Right atrium auricular region (tissue), 2 donors: ENCODE data around the gene GALNT10. TPM values are rescaled to one million over a fixed set of nuclear protein-coding genes. Genes with fewer than 3 reads are reported as not detected.
A peak's percentile ranks its signal among the peaks of the same experiment; 100 is the strongest.

Source experiments
- DNase-seq: peaks from one replicate; pipeline ENCODE4 v3.0.0-alpha.2; 2019; ENCODE audit warnings: low spot score
- H3K27ac ChIP-seq, 2 donors: fragments of 200-600 bp; sonication (generic); 1 replicate in 1 of 2; 2 replicates in 1 of 2; pipeline ENCODE4 v1.5.1; 2016 to 2019
- H3K27me3 ChIP-seq, 2 donors: fragments of 200-600 bp; sonication (generic); one replicate each; pipeline versions ENCODE4 v1.5.1 to v1.6.0; 2017 to 2019
- H3K36me3 ChIP-seq: fragments of 200-600 bp; sonication (generic); one replicate; pipeline ENCODE4 v1.5.1; 2016
- H3K4me1 ChIP-seq, 2 donors: fragments of 200-600 bp; sonication (generic); one replicate each; pipeline versions ENCODE4 v1.5.1 to v1.6.0; 2017 to 2019
- H3K4me3 ChIP-seq, 2 donors: fragments of 200-600 bp; sonication (generic); 1 replicate in 1 of 2; 2 replicates in 1 of 2; pipeline ENCODE4 v1.5.1; 2017 to 2019; ENCODE audit warnings: mild to moderate bottlenecking in 1 of 2, moderate library complexity in 1 of 2
- H3K9me3 ChIP-seq, 2 donors: fragments of 200-600 bp; sonication (generic); one replicate each; pipeline ENCODE4 v1.5.1; 2019
- CTCF ChIP-seq, 2 donors: fragments of 200-600 bp; sonication (generic); IDR thresholded peaks; one replicate each; pipeline ENCODE4 v1.5.1; 2019; ENCODE audit warnings: antibody characterized with exemption in 2 of 2
- total RNA-seq, 2 donors: library from RNA; depleted of rRNA; stranded (reverse); fragments of >200 nt; gene quantifications; one replicate each; pipeline ENCODE4 v1.1.0, GENCODE V29; 2016

Gene GALNT10
- total RNA-seq, 2 donors from 2014 or later: 13.2 to 18.4 TPM

- no peaks in the 10 kb centered on the region for H3K36me3 ChIP-seq
- H3K27ac ChIP-seq: no peak overlapping the region
- no peak for DNase-seq
- peaks cover 0 to 4% of the 10 kb centered on the region in 2 donors for H3K4me1 ChIP-seq
- H3K4me3 ChIP-seq: no peak overlapping the region
- no peak for TF ChIP-seq CTCF (IDR thresholded peaks at IDR 0.05)
- no peaks in the 10 kb centered on the region for H3K27me3 ChIP-seq
- no peaks in the 10 kb centered on the region for H3K9me3 ChIP-seq
These were observed 273.9 kb downstream of the GALNT10 start for GRCh38 chr5:154464438-154464837.

- Histone ChIP-seq H3K9me3 (no peaks in the 10 kb centered on the region), H3K36me3 (no peaks in the 10 kb centered on the region), H3K27me3 (no peaks in the 10 kb centered on the region), H3K4me1 (no peaks in the 10 kb centered on the region), H3K4me3 (no peak overlapping the region), H3K27ac (no peak overlapping the region)
- TF ChIP-seq CTCF (IDR thresholded peaks at IDR 0.05): no peak
- DNase-seq: no peak
These were observed 274.6 kb downstream of the GALNT10 start for GRCh38 chr5:154465169-154465568.

GRCh38 chr5:154466147-154466546 is 275.6 kb downstream of the GALNT10 start:
- no peak for TF ChIP-seq CTCF (IDR thresholded peaks at IDR 0.05)
- Histone ChIP-seq H3K27ac (no peak overlapping the region), H3K4me1 (no peaks in the 10 kb centered on the region), H3K27me3 (no peaks in the 10 kb centered on the region), H3K36me3 (no peaks in the 10 kb centered on the region), H3K4me3 (no peak overlapping the region), H3K9me3 (no peaks in the 10 kb centered on the region)
- DNase-seq: no peak

- Histone ChIP-seq H3K36me3 (no peaks in the 10 kb centered on the region), H3K9me3 (no peaks in the 10 kb centered on the region), H3K4me1 (no peaks in the 10 kb centered on the region), H3K4me3 (no peak overlapping the region), H3K27me3 (no peaks in the 10 kb centered on the region), H3K27ac (no peak overlapping the region)
- no peak for TF ChIP-seq CTCF (IDR thresholded peaks at IDR 0.05)
- DNase-seq: no peak
These were observed 276.1 kb downstream of the GALNT10 start for GRCh38 chr5:154466671-154467070.

- DNase-seq: peak; percentile 71
- Histone ChIP-seq H3K27me3 (peaks cover 0 to 3% of the 10 kb centered on the region in 2 donors), H3K4me3 (no peak overlapping the region), H3K36me3 (no peaks in the 10 kb centered on the region), H3K27ac (no peak overlapping the region), H3K4me1 (no peaks in the 10 kb centered on the region), H3K9me3 (no peaks in the 10 kb centered on the region)
- TF ChIP-seq CTCF (IDR thresholded peaks at IDR 0.05): peak; percentile 88 to 92
These were observed 277.3 kb downstream of the GALNT10 start for GRCh38 chr5:154467655-154468354.

- H3K4me1 ChIP-seq: peaks cover 0 to 11% of the 10 kb centered on the region in 2 donors
- H3K9me3 ChIP-seq: no peaks in the 10 kb centered on the region
- no peak for DNase-seq
- H3K27ac ChIP-seq: no peak overlapping the region
- peaks cover 14 to 26% of the 10 kb centered on the region in 2 donors for H3K27me3 ChIP-seq
- TF ChIP-seq CTCF (IDR thresholded peaks at IDR 0.05): no peak
- no peak overlapping the region for H3K4me3 ChIP-seq
- no peaks in the 10 kb centered on the region for H3K36me3 ChIP-seq
These were observed 279.6 kb downstream of the GALNT10 start for GRCh38 chr5:154470137-154470536.
